NCI-H460 (cell line): Measurements from ENCODE around the gene IRF2BP1. TPM values are rescaled to one million over a fixed set of nuclear protein-coding genes. Genes with fewer than 3 reads are reported as not detected.

Experiments
- DNase-seq: peaks from one replicate; pipeline ENCODE4 v3.0.0-alpha.2; 2016; ENCODE audit warnings: low read depth; ENCODE audit errors: extremely low read depth
- total RNA-seq: library from RNA; depleted of rRNA; stranded (reverse); fragments of >200 nt; shearing (Covaris generic); gene quantifications from 2 replicates; pipeline ENCODE4 v1.2.3, GENCODE V29; 2014; rRNA removed

Gene IRF2BP1
- total RNA-seq, 1 experiment from 2014 or later = 19.7 TPM

GRCh38 chr19:45863335-45863839, 22.6 kb downstream of the IRF2BP1 start:
- no peak for DNase-seq

GRCh38 chr19:45862564-45863334, 23.2 kb downstream of the IRF2BP1 start, which contains the start of gene SYMPK:
SYMPK (minus strand) TSS chr19:45863147; CDS start chr19:45854495, 8,652 bp downstream.
- peak; percentile 96 for DNase-seq

- no peak for DNase-seq
Measured at GRCh38 chr19:45862271-45862563, 23.7 kb downstream of the IRF2BP1 start.

- DNase-seq = no peak
Measured at GRCh38 chr19:45860359-45861259, 25.3 kb downstream of the IRF2BP1 start.

- DNase-seq = no peak
Measured at GRCh38 chr19:45854167-45854778, 31.7 kb downstream of the IRF2BP1 start.

GRCh38 chr19:45852983-45853382, 33.0 kb downstream of the IRF2BP1 start:
- DNase-seq = no peak

- no peak for DNase-seq
Measured at GRCh38 chr19:45852145-45852750, 33.7 kb downstream of the IRF2BP1 start.

GRCh38 chr19:45848922-45849321, 37.0 kb downstream of the IRF2BP1 start:
- no peak for DNase-seq

GRCh38 chr19:45847663-45848062, 38.3 kb downstream of the IRF2BP1 start:
- no peak for DNase-seq

GRCh38 chr19:45842198-45842597, 43.7 kb downstream of the IRF2BP1 start:
- no peak for DNase-seq

- DNase-seq = no peak
Measured at GRCh38 chr19:45834970-45835369, 51.0 kb downstream of the IRF2BP1 start.

Other genes with a start within 250 kb of the IRF2BP1 start
- 19.1 and 21.4 TPM in 2 replicates for gene EML2, start 246.7 kb downstream of the IRF2BP1 start, total RNA-seq
- gene GIPR, start 217.9 kb downstream of the IRF2BP1 start, total RNA-seq = 0.69 and 1.1 TPM in 2 replicates
- gene SNRPD2, start 194.2 kb downstream of the IRF2BP1 start, total RNA-seq = 213 and 246 TPM in 2 replicates
- gene QPCTL, start 193.5 kb downstream of the IRF2BP1 start, total RNA-seq = 6.3 and 6.6 TPM in 2 replicates
- 9.8 and 11.5 TPM in 2 replicates for gene FBXO46, start 155.2 kb downstream of the IRF2BP1 start, total RNA-seq
- gene MEIOSIN, start 152.7 kb downstream of the IRF2BP1 start, total RNA-seq = not detected in 2 replicates
- 10.3 and 13.3 TPM in 2 replicates for gene SIX5, start 116.9 kb downstream of the IRF2BP1 start, total RNA-seq
- gene DMPK, start 103.7 kb downstream of the IRF2BP1 start, total RNA-seq = 10.1 and 10.6 TPM in 2 replicates
- gene DMWD, start 93.3 kb downstream of the IRF2BP1 start, total RNA-seq = 21.2 and 21.9 TPM in 2 replicates
- 0.05 TPM in 1 of 2 replicates, not detected in the other for gene RSPH6A, start 70.8 kb downstream of the IRF2BP1 start, total RNA-seq
- 26.6 and 27.8 TPM in 2 replicates for gene SYMPK, start 23.0 kb downstream of the IRF2BP1 start, total RNA-seq
- 0.14 TPM in 1 of 2 replicates, not detected in the other for gene FOXA3, start 21.8 kb downstream of the IRF2BP1 start, total RNA-seq
- gene MYPOP, start 16.5 kb upstream of the IRF2BP1 start, total RNA-seq = 1.2 and 2.7 TPM in 2 replicates
- not detected in 2 replicates for gene NANOS2, start 28.6 kb upstream of the IRF2BP1 start, total RNA-seq
- gene NOVA2, start 87.7 kb upstream of the IRF2BP1 start, total RNA-seq = 0.06 TPM in 1 of 2 replicates, not detected in the other
- 1.5 and 3.7 TPM in 2 replicates for gene CCDC61, start 109.3 kb upstream of the IRF2BP1 start, total RNA-seq
- gene PGLYRP1, start 136.9 kb upstream of the IRF2BP1 start, total RNA-seq = not detected in 2 replicates
- 0.25 TPM in 1 of 2 replicates, not detected in the other for gene IGFL4, start 154.9 kb upstream of the IRF2BP1 start, total RNA-seq
- not detected in 2 replicates for gene IGFL3, start 238.5 kb upstream of the IRF2BP1 start, total RNA-seq